GDM1 (cell line): ENCODE measurements around the gene RABEPK.
"Not testable (repeated sequence)": the region's sequence is repeated elsewhere in the genome, so short reads cannot be mapped to it uniquely, and the experiment has no call there.

ENCODE experiments used
- DNase-seq: peaks from one replicate; lab custom pipeline; 2025; lab: John Stamatoyannopoulos, UW

RABEPK gene

GRCh38 chr9:125195591-125195990 is 4.8 kb upstream of the RABEPK start:
- DNase-seq: not testable (repeated sequence)

GRCh38 chr9:125202846-125203618 is 2.7 kb downstream of the RABEPK start:
- no peak for DNase-seq

- DNase-seq: no peak
Observed at GRCh38 chr9:125204477-125204876, 4.1 kb downstream of the RABEPK start.

DNA sequence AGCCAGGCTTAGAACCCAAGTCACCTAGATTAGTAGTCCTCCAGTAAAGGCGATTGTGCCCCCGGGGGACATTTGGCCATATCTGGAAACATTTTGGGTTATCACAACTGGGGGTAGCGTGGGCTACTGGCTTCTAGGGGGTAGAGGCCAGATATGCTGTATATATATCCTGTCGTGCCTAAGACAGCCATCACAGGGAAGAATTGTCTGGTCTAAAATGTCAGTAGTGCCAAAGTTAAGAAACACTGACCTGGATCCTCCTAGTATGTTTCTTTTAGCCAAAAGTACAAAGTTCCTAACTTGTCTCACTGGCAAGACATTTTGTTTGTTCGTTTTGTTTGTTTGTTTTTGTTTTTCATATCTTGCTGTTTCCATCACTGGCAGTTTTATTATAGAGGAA is 13.8 kb downstream of the RABEPK start:
- no peak for DNase-seq

DNA sequence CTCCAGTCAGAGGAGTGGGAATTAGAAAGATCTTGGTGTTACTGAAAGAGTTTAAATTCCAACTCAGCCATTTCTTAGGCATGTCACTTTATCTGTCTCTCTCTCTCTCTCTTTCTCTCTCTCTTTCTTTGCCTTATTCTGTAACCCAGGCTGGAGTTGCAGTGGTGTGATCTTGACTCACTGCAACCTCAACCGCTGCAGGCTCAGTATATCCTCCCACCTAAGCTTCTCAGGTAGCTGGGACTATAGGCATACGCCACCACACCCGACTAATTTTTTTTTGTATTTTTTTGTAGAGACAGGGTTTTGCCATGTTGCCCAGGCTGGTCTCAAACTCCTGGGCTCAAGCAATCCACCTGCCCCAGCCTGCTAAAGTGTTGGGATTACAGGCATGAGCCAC is 18.3 kb downstream of the RABEPK start:
- no peak for DNase-seq

- not testable (repeated sequence) for DNase-seq
Observed at GRCh38 chr9:125224858-125225257, 24.5 kb downstream of the RABEPK start.

DNA sequence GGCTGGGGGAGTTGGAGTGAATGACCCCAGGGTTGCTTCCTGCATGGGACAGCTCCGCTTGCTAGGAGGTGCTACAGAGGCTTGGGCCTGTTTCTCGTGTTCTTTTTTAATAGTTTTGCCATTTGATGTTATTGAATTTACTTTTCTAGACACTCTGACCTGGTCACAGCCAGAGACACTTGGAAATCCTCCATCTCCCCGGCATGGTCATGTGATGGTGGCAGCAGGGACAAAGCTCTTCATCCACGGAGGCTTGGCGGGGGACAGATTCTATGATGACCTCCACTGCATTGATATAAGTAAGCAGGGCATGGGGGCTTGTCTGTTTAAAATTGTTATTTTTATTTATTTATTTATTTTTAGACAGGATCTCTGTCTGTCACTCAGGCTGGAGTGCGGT is 27.4 kb downstream of the RABEPK start:
- DNase-seq: no peak

GRCh38 chr9:125233678-125234077 is 33.3 kb downstream of the RABEPK start:
- DNase-seq: no peak

GRCh38 chr9:125234099-125234498 is 33.8 kb downstream of the RABEPK start:
- not testable (repeated sequence) for DNase-seq

DNA sequence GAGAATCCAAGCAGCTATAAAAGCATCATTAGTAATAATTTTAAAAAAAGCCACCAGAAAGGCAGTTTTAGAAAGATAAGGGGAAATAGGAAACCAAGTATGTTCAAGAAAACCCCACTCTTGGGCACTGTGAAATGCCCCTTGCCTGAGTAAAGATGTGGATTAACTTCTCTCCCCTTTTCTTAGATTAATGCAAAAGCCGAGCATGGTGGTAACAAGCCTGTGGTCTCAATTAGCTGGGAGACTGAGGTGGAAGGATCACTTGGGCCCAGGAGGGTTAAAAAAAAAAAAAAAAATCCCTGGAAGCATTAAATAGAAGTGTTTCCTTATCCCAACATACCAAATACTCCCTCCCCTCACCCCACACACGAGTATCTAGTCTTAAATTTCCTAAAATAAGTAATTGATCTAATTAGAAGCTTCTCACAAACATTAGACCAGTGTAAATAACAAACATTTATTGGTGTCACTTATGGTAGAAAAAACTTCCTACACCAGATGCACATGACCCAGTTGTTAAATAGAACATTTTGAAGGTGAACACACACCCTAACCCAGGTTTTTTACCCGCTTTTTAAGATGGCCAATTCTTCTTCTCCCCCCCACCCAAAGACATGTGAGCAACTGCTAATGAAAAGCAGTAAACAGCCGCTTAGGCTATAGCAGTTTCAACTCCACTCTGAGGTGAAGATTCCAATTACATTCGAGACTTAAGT is 35.6 kb downstream of the RABEPK start:
- no peak for DNase-seq

DNA sequence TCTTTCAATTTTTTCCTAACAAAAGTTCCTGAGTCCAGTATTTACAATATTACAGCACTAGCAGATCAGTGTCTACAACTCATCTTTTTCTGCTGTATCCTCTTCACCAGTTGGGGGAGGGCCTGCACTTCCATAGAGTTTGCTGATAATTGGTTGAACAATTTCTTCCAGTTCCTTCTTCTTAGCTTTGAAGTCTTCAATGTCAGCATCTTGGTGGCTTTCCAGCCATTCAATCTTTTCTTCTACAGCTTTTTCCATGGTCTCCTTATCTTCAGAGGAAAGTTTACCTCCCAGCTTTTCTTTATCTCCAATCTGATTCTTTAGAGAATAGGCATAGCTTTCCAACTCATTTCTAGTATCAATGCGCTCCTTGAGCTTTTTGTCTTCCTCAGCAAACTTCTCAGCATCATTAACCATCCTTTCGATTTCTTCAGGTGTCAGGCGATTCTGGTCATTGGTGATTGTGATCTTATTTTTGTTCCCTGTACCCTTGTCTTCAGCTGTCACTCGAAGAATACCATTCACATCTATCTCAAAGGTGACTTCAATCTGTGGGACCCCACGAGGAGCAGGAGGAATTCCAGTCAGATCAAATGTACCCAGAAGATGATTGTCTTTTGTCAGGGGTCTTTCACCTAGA is 36.3 kb downstream of the RABEPK start:
- not testable (repeated sequence) for DNase-seq

GRCh38 chr9:125238127-125238914 is 38.0 kb downstream of the RABEPK start:
- no peak for DNase-seq

DNA sequence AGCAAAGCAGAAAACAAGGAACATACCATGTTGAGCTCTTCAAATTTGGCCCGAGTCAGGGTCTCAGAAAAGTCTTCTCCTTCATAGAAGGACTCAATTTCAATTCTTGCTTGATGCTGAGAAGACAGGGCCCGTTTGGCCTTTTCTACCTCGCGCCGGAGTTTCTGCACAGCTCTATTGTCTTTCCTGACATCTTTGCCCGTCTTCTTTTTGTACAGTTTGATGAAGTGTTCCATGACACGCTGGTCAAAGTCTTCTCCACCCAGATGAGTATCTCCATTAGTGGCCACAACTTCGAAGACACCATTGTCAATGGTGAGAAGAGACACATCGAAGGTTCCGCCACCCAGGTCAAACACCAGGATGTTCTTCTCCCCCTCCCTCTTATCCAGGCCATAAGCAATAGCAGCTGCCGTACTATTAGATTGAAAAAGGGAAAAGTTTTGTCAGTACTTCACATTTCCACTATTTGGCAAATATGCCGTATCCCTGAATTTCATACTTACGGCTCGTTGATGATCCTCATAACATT is 38.6 kb downstream of the RABEPK start:
- DNase-seq: no peak

DNA sequence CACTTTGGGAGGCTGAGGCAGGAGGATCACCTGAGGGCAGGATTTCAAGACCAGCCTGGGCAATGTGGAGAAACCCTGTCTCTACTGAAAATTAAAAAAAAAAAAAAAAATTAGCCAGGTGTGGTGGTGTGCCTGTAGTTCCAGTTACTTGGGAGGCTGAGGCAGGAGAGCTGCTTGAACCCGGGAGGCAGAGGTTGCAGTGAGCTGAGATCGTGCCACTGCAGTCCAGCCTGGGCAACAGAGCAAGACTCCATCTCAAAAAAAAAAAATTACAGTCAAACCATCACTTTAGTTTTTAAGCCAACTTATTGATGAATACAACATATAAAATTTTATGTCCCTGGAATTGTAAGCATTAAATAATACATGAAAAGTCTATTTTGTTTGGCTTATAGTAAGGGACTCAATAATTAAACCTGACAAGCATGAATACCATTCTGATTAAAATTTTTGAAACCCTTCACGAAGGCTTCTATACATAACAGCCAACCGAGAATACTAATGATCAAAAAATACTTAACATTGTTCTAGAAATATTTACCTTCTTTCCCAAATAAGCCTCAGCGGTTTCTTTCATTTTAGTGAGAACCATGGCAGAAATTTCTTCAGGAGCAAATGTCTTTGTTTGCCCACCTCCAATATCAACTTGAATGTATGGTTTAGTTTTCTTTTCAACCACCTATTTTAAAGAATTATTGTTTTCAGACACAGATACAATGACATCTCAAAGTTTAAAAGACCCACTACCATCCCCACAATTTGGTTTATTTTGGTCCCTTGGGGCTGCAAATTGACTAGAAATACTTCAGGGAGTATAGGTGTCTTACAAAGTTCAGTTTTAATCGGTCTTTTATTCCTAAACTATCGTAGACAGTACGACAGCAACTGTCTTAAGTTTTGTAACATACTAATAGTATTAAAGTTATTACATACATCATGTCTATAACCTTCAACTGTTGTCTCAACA is 39.6 kb downstream of the RABEPK start:
- no peak for DNase-seq

- no peak for DNase-seq
Observed at GRCh38 chr9:125240649-125240999, 40.3 kb downstream of the RABEPK start.

- peak; percentile 99 for DNase-seq
Observed at GRCh38 chr9:125241000-125241862, 40.9 kb downstream of the RABEPK start, which contains the start of gene HSPA5. HSPA5 (minus strand) TSS chr9:125241343; CDS start chr9:125241126, 217 bp downstream.

DNA sequence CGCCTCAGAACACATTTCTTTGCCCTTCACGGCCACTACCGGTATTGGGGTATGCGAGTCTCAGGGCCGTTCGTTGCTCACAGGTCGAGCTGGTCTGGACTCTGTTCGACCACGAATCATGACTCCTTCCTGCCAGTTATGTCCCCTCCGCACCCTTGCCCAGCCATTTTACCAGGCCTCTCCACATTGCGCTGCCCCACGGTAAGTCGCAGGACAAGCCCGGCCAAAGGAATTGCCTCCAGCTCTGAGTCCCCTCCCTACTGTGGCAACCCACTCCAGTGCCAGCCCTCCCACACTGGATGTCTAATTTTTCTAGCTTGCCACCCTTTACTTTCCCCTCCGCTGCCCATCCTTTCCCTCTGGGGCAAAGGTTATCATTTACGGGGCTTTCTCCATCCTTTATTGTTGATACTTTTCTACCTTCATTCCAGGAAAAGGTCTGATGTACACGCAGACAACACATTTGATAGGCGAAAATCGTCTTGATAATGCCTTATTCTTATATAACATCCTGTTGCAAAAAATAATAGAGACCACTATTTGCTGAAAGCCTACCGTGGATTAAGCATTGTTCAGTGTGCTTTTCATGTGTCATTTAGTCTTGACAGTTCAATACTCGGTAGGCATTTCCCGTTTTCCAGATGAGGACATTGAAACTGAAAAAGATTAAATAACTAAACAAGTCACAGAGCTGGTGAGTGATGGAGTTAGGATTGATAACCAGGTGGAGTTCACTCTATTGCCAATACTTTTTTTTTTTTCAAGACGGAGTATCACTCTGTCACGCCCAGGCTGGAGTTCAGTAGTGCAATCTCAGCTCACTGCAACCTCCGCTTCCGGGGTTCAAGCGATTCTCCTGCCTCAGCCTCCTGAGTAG is 41.8 kb downstream of the RABEPK start:
- DNase-seq: no peak

GRCh38 chr9:125243792-125244260 is 43.5 kb downstream of the RABEPK start:
- no peak for DNase-seq

GRCh38 chr9:125246261-125246667 is 45.9 kb downstream of the RABEPK start:
- DNase-seq: no peak
